CD4-positive, alpha-beta T cell (primary cell): ENCODE results near the gene KAT2B. TPM values are rescaled to one million over a fixed set of nuclear protein-coding genes. Genes with fewer than 3 reads are reported as not detected.
"Not testable (repeated sequence)": the region's sequence is repeated elsewhere in the genome, so short reads cannot be mapped to it uniquely, and the experiment has no call there.

ENCODE experiments used
- ATAC-seq: fragments of 200-7000 bp; cut with Tn5 transposase; one replicate; pipeline ENCODE4 v1.10.0; 2022; ENCODE audit warnings: mild to moderate bottlenecking; ENCODE audit not compliant: poor library complexity
- CTCF ChIA-PET: fragments of 350-600 bp; sonication (Branson Sonifier 250); formaldehyde crosslinking; loops from one replicate; lab custom pipeline; 2021; ENCODE audit warnings: antibody characterized with exemption, inconsistent platforms; lab: Charles Lee
- POLR2A ChIA-PET: fragments of 350-600 bp; sonication (Branson Sonifier 250); formaldehyde crosslinking; loops from one replicate; lab custom pipeline; 2021; ENCODE audit warnings: antibody characterized with exemption, inconsistent platforms; lab: Charles Lee
- DNase-seq, 14 experiments: peaks; one replicate each; pipeline ENCODE4 v3.0.0-alpha.2; 2013 to 2020; ENCODE audit warnings: mixed read lengths in 2 of 14
- H3K27ac ChIP-seq, 2 donors: one replicate each; pipeline versions ENCODE4 v1.5.1 to v1.7.0; 2013; ENCODE audit warnings: low read length in 2 of 2, low read depth in 1 of 2, mild to moderate bottlenecking in 1 of 2
- H3K27me3 ChIP-seq, 2 experiments: 1 replicate in 1 of 2; 2 replicates in 1 of 2; pipeline versions ENCODE4 v1.6.1 to v1.7.0; 2013; ENCODE audit warnings: low read length in 2 of 2, control low read depth in 1 of 2, mild to moderate bottlenecking in 1 of 2, moderate library complexity in 1 of 2; ENCODE audit not compliant: insufficient read depth in 2 of 2, control insufficient read depth in 1 of 2
- H3K36me3 ChIP-seq: one replicate; pipeline ENCODE4 v1.6.1; 2013; ENCODE audit warnings: low read length, control low read depth; ENCODE audit not compliant: insufficient read depth
- H3K4me1 ChIP-seq: one replicate; pipeline ENCODE4 v1.6.1; 2013; ENCODE audit warnings: low read length, control low read depth; ENCODE audit not compliant: insufficient read depth
- H3K4me3 ChIP-seq: one replicate; pipeline ENCODE4 v1.5.1; 2013; ENCODE audit warnings: mild to moderate bottlenecking, low read length, moderate library complexity
- H3K9me3 ChIP-seq, 2 experiments: 1 replicate in 1 of 2; 2 replicates in 1 of 2; pipeline versions ENCODE4 v1.6.1 to v1.7.0; 2013; ENCODE audit warnings: low read length in 2 of 2, mild to moderate bottlenecking in 2 of 2, control low read depth in 1 of 2, moderate library complexity in 1 of 2; ENCODE audit not compliant: control insufficient read depth in 1 of 2, insufficient read depth in 1 of 2
- H3K27ac Mint-ChIP-seq: one replicate; pipeline ENCODE4 v1.8.0; 2020; ENCODE audit warnings: mixed read lengths
- H3K27me3 Mint-ChIP-seq: one replicate; pipeline ENCODE4 v1.8.0; 2021; ENCODE audit warnings: mixed read lengths
- H3K36me3 Mint-ChIP-seq: one replicate; pipeline ENCODE4 v1.8.0; 2021; ENCODE audit warnings: low read depth, mixed read lengths
- H3K4me1 Mint-ChIP-seq: one replicate; pipeline ENCODE4 v1.8.0; 2021; ENCODE audit warnings: low read depth, mixed read lengths
- H3K4me3 Mint-ChIP-seq: one replicate; pipeline ENCODE4 v1.8.0; 2020; ENCODE audit warnings: mild to moderate bottlenecking, mixed read lengths
- H3K9me3 Mint-ChIP-seq: one replicate; pipeline ENCODE4 v1.8.0; 2020; ENCODE audit warnings: mixed read lengths
- intact Hi-C, 2 experiments: fragments of 100-400 bp; cut with DNase I in 1 of 2; cut with micrococcal nuclease in 1 of 2; formaldehyde crosslinking; loops; one replicate each; pipeline versions ENCODE4 v1.15.1 to v1.9.0; 2023 to 2025; cut with DNase I, micrococcal nuclease
- total RNA-seq, 174 experiments: library from RNA in 2 of 174; stranded (reverse) in 2 of 174; gene quantifications; one replicate each; pipeline ENCODE4 v1.2.3 and lab custom pipeline; 2021 to 2026
- TF ChIP-seq, protein P1 (sequence below): fragments of 200-600 bp; IDR thresholded peaks from one replicate; pipeline ENCODE4 v1.8.0; 2022; ENCODE audit warnings: antibody characterized with exemption, mild to moderate bottlenecking

Gene KAT2B
- total RNA-seq, 2 experiments from 2014 or later = 50.9 to 54.4 TPM

DNA sequence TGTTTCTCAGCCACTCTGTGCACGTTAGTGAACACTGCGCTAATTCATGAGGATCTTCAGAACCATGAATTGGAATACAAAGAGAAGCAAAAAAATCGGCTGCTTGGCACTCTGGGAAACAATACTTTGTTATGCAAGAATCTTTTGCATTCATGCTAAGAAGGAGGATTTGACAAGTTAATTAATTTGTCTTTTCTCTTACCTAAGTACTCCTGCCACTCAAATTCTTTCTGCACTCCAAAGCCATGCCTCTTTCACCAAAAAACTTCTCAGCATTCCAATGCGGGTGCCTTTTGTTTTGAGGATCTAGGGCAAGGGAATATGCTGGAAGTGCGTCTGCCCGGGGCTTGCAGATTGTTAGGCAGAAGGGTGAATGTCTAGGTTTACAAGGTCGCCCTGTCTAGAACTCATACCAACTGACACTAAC lies 11.3 kb upstream of the KAT2B start:
- DNase-seq = no peak
- ChIA-PET CTCF (no interaction called here), POLR2A (no interaction called here)
- intact Hi-C loops = no loop called here
- Mint-ChIP-seq H3K9me3 (no peaks in the 10 kb centered on the region), H3K4me1 (no peaks in the 10 kb centered on the region), H3K36me3 (no peaks in the 10 kb centered on the region), H3K27me3 (no peaks in the 10 kb centered on the region), H3K4me3 (no peak overlapping the region), H3K27ac (no peak overlapping the region)
- TF ChIP-seq, protein P1, sequence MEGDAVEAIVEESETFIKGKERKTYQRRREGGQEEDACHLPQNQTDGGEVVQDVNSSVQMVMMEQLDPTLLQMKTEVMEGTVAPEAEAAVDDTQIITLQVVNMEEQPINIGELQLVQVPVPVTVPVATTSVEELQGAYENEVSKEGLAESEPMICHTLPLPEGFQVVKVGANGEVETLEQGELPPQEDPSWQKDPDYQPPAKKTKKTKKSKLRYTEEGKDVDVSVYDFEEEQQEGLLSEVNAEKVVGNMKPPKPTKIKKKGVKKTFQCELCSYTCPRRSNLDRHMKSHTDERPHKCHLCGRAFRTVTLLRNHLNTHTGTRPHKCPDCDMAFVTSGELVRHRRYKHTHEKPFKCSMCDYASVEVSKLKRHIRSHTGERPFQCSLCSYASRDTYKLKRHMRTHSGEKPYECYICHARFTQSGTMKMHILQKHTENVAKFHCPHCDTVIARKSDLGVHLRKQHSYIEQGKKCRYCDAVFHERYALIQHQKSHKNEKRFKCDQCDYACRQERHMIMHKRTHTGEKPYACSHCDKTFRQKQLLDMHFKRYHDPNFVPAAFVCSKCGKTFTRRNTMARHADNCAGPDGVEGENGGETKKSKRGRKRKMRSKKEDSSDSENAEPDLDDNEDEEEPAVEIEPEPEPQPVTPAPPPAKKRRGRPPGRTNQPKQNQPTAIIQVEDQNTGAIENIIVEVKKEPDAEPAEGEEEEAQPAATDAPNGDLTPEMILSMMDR = no peak
- Histone ChIP-seq H3K27me3 (no peaks in the 10 kb centered on the region), H3K4me3 (no peak overlapping the region), H3K27ac (no peak overlapping the region), H3K9me3 (no peaks in the 10 kb centered on the region), H3K4me1 (no peaks in the 10 kb centered on the region), H3K36me3 (no peaks in the 10 kb centered on the region)
- ATAC-seq = no peak

DNA sequence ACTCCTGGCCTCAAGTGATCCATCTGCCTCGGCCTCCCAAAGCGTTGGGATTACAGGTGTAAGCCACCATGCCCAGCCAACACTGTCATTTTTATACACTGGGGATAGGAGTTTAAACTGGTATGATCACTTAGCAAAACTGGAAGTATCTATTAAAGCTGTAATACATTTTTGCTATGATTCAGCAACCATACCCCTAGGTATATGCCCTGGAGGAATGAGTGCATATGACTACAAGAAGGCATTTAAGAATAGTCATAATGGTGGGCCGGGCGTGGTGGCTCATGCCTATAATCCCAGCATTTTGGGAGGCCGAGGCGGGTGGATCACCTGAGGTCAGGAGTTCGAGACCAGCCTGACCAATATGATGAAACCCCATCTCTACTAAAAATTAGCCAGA lies 8.3 kb upstream of the KAT2B start:
- H3K4me1 Mint-ChIP-seq, H3K36me3 Mint-ChIP-seq, H3K4me3 ChIP-seq, H3K36me3 ChIP-seq, H3K4me3 Mint-ChIP-seq, POLR2A ChIA-PET, H3K4me1 ChIP-seq, H3K9me3 ChIP-seq, H3K27ac Mint-ChIP-seq, ATAC-seq, CTCF ChIA-PET, intact Hi-C loops, DNase-seq, H3K9me3 Mint-ChIP-seq, H3K27me3 Mint-ChIP-seq, H3K27ac ChIP-seq, H3K27me3 ChIP-seq: not testable (repeated sequence)

DNA sequence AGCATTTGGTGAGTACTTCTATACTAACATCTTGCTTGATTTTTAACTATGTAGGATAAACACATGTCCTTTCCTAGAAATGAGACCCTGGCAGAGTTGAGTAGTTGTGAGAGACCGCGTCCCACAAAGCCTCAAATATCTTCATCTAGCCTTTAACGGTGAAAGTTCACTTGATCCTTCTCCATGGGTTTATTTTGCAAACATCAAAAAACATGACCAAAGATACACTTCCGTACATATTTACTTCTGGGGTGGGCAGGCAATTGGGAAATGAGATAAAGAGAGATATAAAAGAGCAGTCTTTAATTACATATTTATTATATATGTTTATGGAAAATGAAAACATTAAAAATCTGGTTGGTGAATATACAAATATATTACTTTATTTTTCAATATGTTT lies 5.2 kb upstream of the KAT2B start:
- peaks cover 21% of the 10 kb centered on the region for H3K4me1 Mint-ChIP-seq
- H3K27ac Mint-ChIP-seq = peak overlapping the region; percentile 11
- TF ChIP-seq, protein P1 = no peak
- Histone ChIP-seq H3K9me3 (no peaks in the 10 kb centered on the region), H3K27me3 (no peaks in the 10 kb centered on the region), H3K4me3 (no peak overlapping the region), H3K27ac (no peak overlapping the region), H3K36me3 (no peaks in the 10 kb centered on the region), H3K4me1 (peaks cover 13% of the 10 kb centered on the region)
- ChIA-PET POLR2A (no interaction called here), CTCF (no interaction called here)
- ATAC-seq (no peak), DNase-seq (no peak)
- H3K27me3 Mint-ChIP-seq = no peaks in the 10 kb centered on the region
- intact Hi-C loops = loop anchor here in 1 of 2 experiments (5.0 kb wide), 1 partner anchor 148 kb away; no protein-coding TSS in a partner anchor
- peak overlapping the region; percentile 34 for H3K4me3 Mint-ChIP-seq
- peaks cover 8% of the 10 kb centered on the region for H3K36me3 Mint-ChIP-seq
- no peaks in the 10 kb centered on the region for H3K9me3 Mint-ChIP-seq
